Upper lobe of left lung (tissue), 6 donors: ENCODE measurements around the gene CMC2. TPM values are rescaled to one million over a fixed set of nuclear protein-coding genes. Genes with fewer than 3 reads are reported as not detected.

Experiments
- ATAC-seq, 2 donors: fragments of 200-7000 bp; cut with Tn5 transposase; one replicate each; pipeline ENCODE4 v1.9.1; 2022; ENCODE audit warnings: mild to moderate bottlenecking in 2 of 2, moderate library complexity in 2 of 2; ENCODE audit not compliant: low FRiP score in 2 of 2
- DNase-seq, 2 donors: peaks; one replicate each; pipeline ENCODE4 v3.0.0-alpha.2; 2019 to 2020
- H3K27ac ChIP-seq, 4 donors: fragments of 200-600 bp; sonication (generic); one replicate each; pipeline ENCODE4 v1.5.1; 2016 to 2019
- H3K27me3 ChIP-seq, 4 donors: fragments of 200-600 bp; sonication (generic); one replicate each; pipeline ENCODE4 v1.5.1; 2017 to 2019
- H3K36me3 ChIP-seq, 4 donors: fragments of 200-600 bp; sonication (generic); one replicate each; pipeline ENCODE4 v1.5.1; 2016 to 2019
- H3K4me1 ChIP-seq, 4 donors: fragments of 200-600 bp; sonication (generic); one replicate each; pipeline ENCODE4 v1.5.1; 2018 to 2019
- H3K4me3 ChIP-seq, 4 donors: fragments of 200-600 bp; sonication (generic); one replicate each; pipeline ENCODE4 v1.5.1; 2017 to 2019; ENCODE audit warnings: mild to moderate bottlenecking in 2 of 4, moderate library complexity in 1 of 4
- H3K9me3 ChIP-seq, 4 donors: fragments of 200-600 bp; sonication (generic); one replicate each; pipeline ENCODE4 v1.5.1; 2018 to 2019
- EP300 ChIP-seq, 4 donors: sonication (generic); formaldehyde crosslinking; IDR thresholded peaks; one replicate each; pipeline ENCODE4 v1.5.1; 2017; ENCODE audit warnings: antibody characterized with exemption in 4 of 4, control low read depth in 2 of 4
- POLR2A ChIP-seq, 4 donors: fragments of 450-650 bp; IDR thresholded peaks; one replicate each; pipeline ENCODE4 v1.5.1; 2016 to 2017; ENCODE audit warnings: antibody characterized with exemption in 4 of 4, mild to moderate bottlenecking in 2 of 4
- POLR2AphosphoS5 ChIP-seq, 2 donors: sonication (generic); formaldehyde crosslinking; IDR thresholded peaks; one replicate each; pipeline ENCODE4 v1.5.1; 2017; ENCODE audit warnings: antibody characterized with exemption in 2 of 2
- WGBS, 2 donors: methylation state at CpG; one replicate each; pipeline ENCODE4 v1.1.5; 2017 to 2018; 5-methylcytosine and 5-hydroxymethylcytosine counted together
- total RNA-seq, 6 donors: library from RNA; depleted of rRNA in 4 of 6; stranded (reverse); fragments of >200 nt in 4 of 6; gene quantifications; one replicate each; pipeline versions ENCODE4 v1.1.0 to v1.2.1, GENCODE V29; 2016 to 2021
- TF ChIP-seq, protein P1 (sequence below), 6 experiments: fragments of 450-650 bp in 4 of 6; fragments of 200-600 bp in 2 of 6; sonication (generic) in 2 of 6; IDR thresholded peaks; one replicate each; pipeline ENCODE4 v1.5.1; 2016 to 2019; ENCODE audit warnings: antibody characterized with exemption in 6 of 6
- donor health status: DM: no; HTN: no; CAD: no; lungs with moderate emphysema.
- donor health status: DM: no; HTN: yes; CAD: no; lungs with severe emphysema.

CMC2 gene
- total RNA-seq, 6 donors from 2014 or later, result 9.8 to 51.7 (median 33.9) TPM

- Histone ChIP-seq H3K4me1 (no peaks in the 10 kb centered on the region), H3K27me3 (no peaks in the 10 kb centered on the region), H3K9me3 (no peaks in the 10 kb centered on the region), H3K4me3 (no peak overlapping the region), H3K27ac (no peak overlapping the region), H3K36me3 (peaks cover 0 to 19% (median 2%) of the 10 kb centered on the region in 4 donors)
- TF ChIP-seq EP300 (IDR thresholded peaks at IDR 0.05) (no peak), POLR2AphosphoS5 (IDR thresholded peaks at IDR 0.05) (no peak), POLR2A (IDR thresholded peaks at IDR 0.05) (no peak)
- TF ChIP-seq, protein P1, sequence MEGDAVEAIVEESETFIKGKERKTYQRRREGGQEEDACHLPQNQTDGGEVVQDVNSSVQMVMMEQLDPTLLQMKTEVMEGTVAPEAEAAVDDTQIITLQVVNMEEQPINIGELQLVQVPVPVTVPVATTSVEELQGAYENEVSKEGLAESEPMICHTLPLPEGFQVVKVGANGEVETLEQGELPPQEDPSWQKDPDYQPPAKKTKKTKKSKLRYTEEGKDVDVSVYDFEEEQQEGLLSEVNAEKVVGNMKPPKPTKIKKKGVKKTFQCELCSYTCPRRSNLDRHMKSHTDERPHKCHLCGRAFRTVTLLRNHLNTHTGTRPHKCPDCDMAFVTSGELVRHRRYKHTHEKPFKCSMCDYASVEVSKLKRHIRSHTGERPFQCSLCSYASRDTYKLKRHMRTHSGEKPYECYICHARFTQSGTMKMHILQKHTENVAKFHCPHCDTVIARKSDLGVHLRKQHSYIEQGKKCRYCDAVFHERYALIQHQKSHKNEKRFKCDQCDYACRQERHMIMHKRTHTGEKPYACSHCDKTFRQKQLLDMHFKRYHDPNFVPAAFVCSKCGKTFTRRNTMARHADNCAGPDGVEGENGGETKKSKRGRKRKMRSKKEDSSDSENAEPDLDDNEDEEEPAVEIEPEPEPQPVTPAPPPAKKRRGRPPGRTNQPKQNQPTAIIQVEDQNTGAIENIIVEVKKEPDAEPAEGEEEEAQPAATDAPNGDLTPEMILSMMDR (IDR thresholded peaks at IDR 0.05), result no peak
- WGBS, 2 donors, result 77 to 79% methylated on average over 2 of the region's 2 CpGs
- ATAC-seq (no peak), DNase-seq (no peak)
These were observed 34.9 kb downstream of the CMC2 start for GRCh38 chr16:80971819-80972218.

GRCh38 chr16:80969114-80969484, 37.6 kb downstream of the CMC2 start:
- TF ChIP-seq POLR2AphosphoS5 (IDR thresholded peaks at IDR 0.05) (no peak), POLR2A (IDR thresholded peaks at IDR 0.05) (no peak), EP300 (IDR thresholded peaks at IDR 0.05) (no peak)
- TF ChIP-seq, protein P1 (IDR thresholded peaks at IDR 0.05), result no peak
- H3K4me1 ChIP-seq, result no peaks in the 10 kb centered on the region
- H3K4me3 ChIP-seq, result no peak overlapping the region
- H3K27ac ChIP-seq, result no peak overlapping the region
- WGBS, 2 donors, result 95 to 96% methylated on average over 3 of the region's 3 CpGs
- DNase-seq (no peak), ATAC-seq (no peak)
- peaks cover 0 to 3% (median 0%) of the 10 kb centered on the region in 4 donors for H3K36me3 ChIP-seq
- H3K9me3 ChIP-seq, result no peaks in the 10 kb centered on the region
- no peaks in the 10 kb centered on the region for H3K27me3 ChIP-seq

GRCh38 chr16:80968386-80969113, 38.1 kb downstream of the CMC2 start:
- 87 to 89% methylated on average over 4 of the region's 4 CpGs for WGBS, 2 donors
- Histone ChIP-seq H3K9me3 (no peaks in the 10 kb centered on the region), H3K4me3 (no peak overlapping the region), H3K27me3 (no peaks in the 10 kb centered on the region), H3K27ac (no peak overlapping the region), H3K36me3 (peaks cover 0 to 3% (median 0%) of the 10 kb centered on the region in 4 donors), H3K4me1 (no peaks in the 10 kb centered on the region)
- ATAC-seq (no peak), DNase-seq (no peak)
- TF ChIP-seq POLR2AphosphoS5 (IDR thresholded peaks at IDR 0.05), result no peak

DNA sequence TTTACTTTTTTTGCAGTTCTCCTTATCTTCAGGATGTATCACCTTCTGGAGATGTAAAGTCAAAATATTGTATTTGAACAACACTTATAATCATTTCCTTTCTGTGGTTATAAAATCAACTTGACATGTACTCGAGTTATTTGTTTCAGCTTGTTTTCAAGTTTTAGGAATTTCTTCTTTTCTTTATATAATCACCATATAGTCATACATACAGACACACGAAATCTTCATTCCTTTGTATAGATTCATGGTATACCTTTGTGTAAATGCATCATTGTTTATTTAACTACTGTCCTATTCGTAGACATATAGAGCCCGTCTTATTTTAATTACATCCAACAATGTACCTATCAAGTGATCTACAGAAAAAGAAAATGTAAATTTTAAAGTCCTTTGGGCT, 40.1 kb downstream of the CMC2 start:
- Histone ChIP-seq H3K9me3 (no peaks in the 10 kb centered on the region), H3K27ac (no peak overlapping the region), H3K27me3 (no peaks in the 10 kb centered on the region), H3K4me3 (no peak overlapping the region), H3K4me1 (no peaks in the 10 kb centered on the region), H3K36me3 (peaks cover 0 to 3% (median 0%) of the 10 kb centered on the region in 4 donors)
- no peak for ATAC-seq
- WGBS, 2 donors, result 84 to 85% methylated on average over 4 of the region's 4 CpGs
- TF ChIP-seq POLR2AphosphoS5 (IDR thresholded peaks at IDR 0.05) (no peak), EP300 (IDR thresholded peaks at IDR 0.05) (no peak), POLR2A (IDR thresholded peaks at IDR 0.05) (no peak)
- TF ChIP-seq, protein P1 (IDR thresholded peaks at IDR 0.05), result no peak
- DNase-seq, result no peak

DNA sequence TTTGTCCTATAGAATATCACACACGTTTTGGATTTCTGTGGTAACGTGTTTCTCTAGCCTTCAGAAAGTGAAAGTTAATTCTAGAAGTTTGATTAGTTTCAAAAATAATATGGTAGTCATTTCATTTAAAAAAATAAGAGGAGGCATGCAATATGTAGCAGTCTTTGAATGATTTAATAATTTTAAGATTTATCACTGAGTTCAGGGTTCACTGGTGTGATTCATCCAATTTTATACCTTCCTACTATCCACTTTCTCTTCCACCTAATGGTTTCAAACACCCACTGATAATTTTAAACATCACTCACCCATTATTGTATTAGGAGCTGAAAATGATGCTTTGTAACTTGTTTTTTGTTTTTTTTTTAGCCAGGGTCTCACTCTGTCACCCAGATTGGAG, 42.3 kb downstream of the CMC2 start:
- ATAC-seq, result no peak
- no peaks in the 10 kb centered on the region for H3K27me3 ChIP-seq

More for the DNA sequence above, 42.3 kb downstream of the CMC2 start:
- Histone ChIP-seq H3K9me3 (peaks cover 0 to 8% (median 3%) of the 10 kb centered on the region in 4 donors), H3K36me3 (no peaks in the 10 kb centered on the region), H3K4me1 (no peaks in the 10 kb centered on the region), H3K4me3 (no peak overlapping the region), H3K27ac (no peak overlapping the region)
- TF ChIP-seq POLR2A (IDR thresholded peaks at IDR 0.05) (no peak), EP300 (IDR thresholded peaks at IDR 0.05) (no peak), POLR2AphosphoS5 (IDR thresholded peaks at IDR 0.05) (no peak)
- TF ChIP-seq, protein P1 (IDR thresholded peaks at IDR 0.05), result no peak
- DNase-seq, result no peak
- WGBS, 2 donors, result 50 to 56% methylated on average over 2 of the region's 2 CpGs
